Hematopoietic multipotent progenitor cell treated with erythropoietin and hydrocortisone succinate and interleukin-3 and kit ligand, for 4 days (in vitro differentiated cells): ENCODE measurements around the gene TTC23.

Experiments
- DNase-seq: peaks from one replicate; pipeline ENCODE4 v3.0.0-alpha.2; 2015

The TTC23 gene, protein sequence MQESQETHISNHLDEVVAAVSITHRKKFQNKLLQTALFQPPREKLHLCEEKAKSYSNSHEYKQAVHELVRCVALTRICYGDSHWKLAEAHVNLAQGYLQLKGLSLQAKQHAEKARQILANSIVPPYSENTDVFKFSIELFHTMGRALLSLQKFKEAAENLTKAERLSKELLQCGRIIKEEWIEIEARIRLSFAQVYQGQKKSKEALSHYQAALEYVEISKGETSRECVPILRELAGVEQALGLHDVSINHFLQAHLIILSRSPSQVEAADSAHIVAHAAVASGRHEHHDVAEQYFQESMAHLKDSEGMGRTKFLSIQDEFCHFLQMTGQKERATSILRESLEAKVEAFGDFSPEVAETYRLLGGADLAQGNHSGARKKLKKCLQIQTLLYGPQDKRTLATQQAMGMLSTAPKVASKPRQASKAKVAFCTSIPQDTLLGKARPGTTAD

DNA sequence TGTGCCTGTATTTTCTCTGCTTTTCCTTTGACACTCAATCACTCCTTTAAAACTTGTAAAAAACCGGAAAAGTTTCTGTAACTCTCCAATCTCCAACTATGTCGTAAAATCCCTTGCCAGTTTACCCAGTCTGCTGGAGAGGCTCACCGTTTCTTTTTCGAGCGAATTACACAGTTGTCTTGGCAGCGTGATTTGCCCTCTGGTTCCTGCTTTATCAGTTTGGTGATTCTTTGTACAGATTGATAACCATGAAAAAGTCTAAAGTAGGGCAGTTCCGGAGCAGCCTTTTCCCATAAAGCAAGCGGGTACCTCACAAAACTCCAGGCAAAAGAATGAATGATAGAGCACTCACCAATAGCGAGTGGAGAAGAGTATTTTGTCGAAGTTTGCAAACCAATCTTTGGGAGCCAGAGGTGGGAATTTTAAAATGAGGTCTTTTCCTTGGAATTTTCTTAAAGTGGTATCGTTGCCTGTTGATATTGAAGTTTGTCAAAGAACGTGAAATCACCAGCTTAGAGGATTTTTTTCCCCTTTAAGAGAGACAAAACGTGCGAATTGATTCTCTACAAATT, at the start of gene TTC23:
TTC23 (minus strand) TSS at position 312 of the 572 bp plus-strand sequence. CDS start 20,869 bp downstream, outside the sequence.
- peak; percentile 56 for DNase-seq

DNA sequence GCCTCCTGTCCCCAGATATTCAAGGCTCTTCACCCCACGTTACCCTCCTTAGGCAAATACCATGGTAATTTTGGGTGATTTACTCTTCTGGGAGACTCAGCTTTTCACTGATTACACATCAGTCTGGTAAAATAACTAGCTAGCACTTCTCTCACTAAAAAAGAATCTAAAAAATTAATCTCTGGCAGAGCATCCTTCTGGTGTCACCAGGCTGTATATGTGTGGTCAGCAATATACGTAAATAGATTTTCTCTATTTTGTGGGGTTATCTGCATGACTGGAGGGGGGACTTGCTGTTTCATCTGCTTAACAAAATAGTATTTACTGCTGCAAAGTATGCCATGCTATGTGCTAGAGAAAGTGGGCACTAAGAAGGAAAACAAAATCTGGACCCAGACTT, 47.0 kb upstream of the TTC23 start:
- DNase-seq: no peak

DNA sequence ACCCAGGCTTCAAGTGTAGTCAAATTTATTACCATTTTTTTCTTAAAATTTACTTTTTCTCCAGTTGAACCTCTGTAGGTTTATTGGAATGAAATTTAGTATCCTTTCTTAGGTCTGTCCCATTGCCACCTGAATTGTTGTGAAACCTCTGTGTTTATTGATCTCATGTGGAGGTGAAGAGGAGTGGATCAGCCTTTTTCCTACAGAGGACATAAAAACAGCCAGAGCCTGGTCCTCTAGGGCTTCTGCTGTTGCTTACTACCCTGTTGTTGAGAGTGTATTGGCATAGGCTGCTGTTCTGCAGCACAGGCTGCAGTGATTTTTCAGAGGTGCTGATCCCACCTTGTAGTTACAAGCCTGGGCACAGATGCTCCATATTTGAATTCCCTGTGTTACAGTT, 46.5 kb upstream of the TTC23 start:
- no peak for DNase-seq

DNA sequence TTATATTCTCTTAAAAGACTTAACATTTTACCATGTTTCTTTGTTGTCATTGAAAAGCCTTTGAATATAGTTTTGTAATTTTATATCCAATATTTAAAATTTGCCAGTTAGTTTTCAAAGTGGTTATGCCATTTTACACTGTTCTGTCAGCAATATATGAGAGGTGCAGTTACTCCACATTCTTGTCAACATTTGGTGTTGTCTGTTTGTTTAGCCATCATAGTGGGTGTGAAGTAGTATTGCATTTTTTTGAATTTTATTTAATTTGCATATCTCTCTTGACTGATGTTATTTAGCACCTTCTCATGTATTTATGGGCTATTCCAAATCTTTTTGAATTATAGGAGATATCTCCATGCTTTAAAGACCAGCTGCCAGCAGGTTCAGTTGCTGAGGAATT, 42.3 kb upstream of the TTC23 start:
- DNase-seq: no peak

DNA sequence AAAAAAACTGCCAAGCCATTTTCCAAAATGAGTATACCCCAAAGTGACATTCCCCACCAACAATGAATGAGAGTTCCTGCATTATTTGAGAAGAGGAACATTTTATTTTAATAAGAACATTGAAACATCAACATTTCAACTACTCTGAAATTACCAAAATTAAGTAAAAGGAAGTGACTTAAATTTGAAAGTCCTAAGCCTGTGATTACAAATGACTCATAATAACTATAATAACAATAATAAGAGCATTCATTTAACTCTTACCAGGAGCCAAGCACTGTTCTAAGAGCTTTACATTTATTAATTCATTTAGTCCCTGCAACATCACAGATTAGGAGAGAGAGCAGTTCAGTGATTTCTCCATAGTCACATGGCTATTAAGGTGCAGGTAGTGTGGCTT, 34.3 kb upstream of the TTC23 start:
- no peak for DNase-seq

DNA sequence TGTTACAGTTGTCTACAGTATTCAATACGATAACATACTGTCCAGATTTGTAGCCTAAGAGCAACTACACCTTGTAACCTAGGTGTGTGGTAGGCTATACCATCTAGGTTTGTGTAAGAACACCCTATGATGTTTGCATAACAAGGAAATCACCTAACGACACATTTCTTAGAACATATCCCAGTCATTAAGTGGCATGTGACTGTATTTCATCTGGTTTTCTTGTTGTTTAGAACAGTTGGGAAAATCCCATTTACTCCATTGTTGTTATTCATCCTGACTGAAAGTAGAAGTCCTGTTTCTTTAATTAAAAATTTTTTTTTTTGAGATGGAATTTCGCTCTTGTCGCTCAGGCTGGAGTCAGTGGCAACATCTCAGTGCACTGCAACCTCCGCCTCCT, 33.2 kb upstream of the TTC23 start:
- DNase-seq: no peak

DNA sequence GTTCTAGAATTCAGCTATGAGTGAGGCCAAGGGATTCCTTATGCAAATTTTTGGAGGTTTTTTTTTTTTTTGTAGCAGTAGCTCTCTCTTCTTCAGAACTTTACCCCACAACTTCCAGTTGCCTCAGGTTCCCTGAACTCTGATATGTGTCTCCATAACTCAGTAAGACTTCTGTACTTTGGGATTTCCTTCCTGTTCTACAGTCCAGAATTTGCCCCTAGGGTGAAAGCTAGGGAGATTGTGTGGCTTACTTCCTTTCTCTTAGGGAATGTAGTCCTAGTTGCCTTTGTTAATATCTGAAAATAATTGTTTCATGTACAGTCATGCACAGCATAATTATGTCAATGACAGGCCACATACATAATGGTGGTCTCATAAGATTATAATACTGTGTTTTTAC, 32.7 kb upstream of the TTC23 start:
- DNase-seq: no peak

DNA sequence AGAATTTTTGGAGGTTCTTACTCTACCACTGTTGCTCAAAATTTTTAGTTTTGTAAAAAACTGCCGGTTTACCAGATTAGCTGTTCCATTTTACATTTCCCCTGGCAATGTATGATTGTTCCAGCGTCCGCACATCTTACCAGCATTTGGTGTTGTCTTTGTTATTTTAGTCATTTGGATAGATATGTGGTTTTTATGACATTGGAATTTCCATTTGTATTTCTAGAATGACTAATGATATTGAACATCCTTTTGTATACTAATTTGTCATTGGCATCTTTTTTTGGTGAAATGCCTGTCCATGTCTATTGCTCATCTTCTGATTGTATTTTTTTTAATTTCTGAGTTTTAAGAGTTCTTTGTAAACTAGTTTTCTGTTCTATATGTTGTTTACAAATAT, 30.4 kb upstream of the TTC23 start:
- DNase-seq: no peak

DNA sequence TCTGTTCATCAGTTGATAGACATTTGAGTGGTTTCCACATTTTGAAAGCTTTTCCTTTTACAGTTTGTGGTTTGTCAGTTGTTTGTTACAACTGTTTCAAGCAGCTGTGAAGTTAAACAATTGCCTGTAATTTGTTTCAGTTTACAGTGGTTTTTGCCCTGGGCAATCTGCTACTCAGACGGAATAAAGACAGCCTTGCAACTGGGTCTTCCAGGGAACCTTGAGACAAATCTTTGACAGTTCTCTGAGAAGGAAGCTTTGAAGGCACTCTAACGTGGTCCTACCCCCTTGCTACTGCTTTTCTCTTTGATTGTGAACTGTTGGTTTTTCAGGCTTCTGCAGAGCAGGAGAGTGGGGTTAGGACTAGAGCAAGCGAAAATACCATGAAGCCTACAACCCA, 29.9 kb upstream of the TTC23 start:
- DNase-seq: peak; percentile 69

DNA sequence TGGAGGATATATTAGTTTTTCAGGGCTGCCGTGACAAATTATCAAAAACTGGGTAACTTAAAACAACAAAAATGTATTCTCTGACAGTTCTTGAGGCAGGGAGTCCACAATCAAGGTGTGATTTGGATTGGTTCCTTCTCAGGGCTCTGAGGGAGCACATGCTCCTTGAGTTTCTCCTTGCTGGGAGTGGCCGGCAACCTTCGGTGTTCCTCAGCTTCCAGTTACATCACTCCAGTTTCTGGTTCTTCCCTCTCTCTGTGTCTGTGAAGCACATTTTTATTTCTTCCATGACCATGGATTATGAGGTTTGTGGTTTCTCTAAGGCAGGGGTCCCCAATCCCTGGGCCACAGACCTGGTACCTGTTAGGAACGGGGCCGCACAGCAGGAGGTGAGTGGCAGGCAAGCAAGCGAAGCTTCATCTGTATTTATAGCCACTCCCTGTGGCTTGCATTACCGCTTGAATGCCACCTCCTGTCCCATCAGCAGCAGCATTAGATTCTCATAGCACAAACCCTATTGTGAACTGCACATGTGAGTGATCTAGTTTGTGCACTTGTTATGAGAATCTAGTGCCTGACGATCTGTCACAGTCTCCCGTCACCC, 26.2 kb upstream of the TTC23 start:
- DNase-seq: no peak

DNA sequence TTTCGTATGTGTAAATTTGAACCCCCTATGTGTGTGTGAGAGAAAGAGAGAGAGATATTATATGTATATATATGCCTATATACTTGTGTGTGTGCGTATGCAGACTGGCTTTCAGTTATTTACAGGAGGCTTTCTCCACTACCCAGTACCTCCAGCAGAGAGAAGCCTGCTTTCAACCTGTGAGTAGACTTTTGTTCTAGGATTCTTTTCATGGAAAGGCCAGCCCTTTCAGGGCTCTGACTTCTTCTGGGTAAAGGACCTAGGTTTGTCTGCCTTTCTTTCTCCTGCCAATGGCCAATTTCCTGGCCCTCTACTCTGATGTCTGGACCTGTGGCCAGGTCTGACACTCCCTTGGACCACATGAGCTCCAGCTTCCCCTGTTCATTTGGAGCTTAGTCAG, 25.7 kb upstream of the TTC23 start:
- DNase-seq: no peak

DNA sequence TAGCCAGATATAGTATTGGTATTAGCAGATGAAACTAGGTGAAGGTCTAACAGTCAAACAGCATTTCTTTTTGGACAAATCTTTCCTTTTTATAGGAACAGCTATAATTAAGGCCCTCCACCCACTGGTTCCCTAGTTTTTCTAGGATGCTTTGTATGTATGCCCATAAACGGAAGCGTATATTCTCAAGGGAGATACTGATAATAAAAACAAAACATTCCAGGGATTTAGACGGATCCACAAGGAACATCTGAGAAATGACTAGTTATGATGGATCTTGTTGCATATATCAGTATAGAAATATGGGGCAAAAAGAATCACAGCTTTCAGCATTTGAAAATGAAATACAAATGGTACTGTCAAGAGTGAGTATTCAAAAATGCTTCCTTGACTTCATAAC, 24.4 kb upstream of the TTC23 start:
- no peak for DNase-seq

DNA sequence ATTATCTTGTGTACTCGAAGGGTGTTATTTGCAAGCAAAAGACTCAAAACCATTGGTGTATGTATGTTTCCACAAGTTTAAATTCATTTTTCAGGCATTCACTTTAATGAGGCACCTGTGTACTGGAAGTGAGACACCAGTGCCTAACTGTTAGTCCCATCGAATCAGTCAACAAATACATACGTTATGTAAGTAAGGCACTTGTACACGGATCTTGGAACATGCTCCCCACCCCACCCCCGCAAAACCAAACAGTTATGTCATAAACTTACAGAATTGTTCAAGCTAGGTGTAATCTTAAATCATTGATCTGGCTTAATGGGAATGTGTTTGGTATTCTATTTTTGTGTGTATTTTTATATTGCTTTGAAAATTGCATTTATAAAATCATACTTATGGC, 19.1 kb upstream of the TTC23 start:
- DNase-seq: no peak

DNA sequence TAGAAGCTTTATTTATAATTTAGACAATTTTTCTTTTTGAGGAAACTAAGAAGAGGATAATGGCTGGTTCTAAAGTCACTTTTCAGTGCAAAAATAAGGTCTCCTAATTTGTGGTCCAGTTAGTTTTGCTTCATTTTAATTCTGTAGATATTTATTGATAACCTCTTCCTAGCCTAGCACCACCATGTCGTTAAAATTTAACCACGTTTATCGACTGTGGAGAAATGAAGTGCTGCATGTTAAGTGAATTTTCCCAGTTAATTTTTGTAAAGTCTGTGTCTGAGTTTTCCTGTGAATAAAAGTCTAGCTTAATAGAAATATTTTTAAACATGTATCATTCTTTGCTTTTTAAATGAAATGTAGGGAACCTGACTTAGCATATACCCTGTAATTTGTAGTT, 18.6 kb upstream of the TTC23 start:
- DNase-seq: no peak

DNA sequence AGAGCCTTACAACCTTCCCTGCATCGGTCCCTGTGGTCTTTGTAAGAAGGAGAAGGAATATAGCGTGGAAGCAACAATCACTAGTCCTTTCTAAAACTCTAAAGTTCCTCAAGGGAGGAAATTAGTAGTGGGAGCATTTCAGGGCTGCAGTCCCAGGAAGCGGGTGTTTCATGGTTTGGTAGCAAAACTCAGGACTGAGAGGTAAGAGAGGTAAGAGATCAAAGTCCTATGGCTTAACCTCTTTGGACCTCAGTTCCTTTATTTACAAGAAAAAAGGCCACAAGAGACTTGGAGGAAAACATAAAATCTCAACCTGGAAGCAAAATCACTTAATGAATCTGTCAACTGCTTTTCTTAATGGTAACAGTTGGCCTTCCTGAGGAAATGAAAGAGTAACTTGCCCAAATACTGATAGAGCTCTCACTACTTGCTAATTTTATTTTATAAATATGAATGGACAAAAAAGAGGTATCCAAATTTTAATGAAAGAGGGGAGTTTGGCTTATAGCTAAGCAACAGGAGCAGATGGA, 16.2 kb upstream of the TTC23 start:
- no peak for DNase-seq

DNA sequence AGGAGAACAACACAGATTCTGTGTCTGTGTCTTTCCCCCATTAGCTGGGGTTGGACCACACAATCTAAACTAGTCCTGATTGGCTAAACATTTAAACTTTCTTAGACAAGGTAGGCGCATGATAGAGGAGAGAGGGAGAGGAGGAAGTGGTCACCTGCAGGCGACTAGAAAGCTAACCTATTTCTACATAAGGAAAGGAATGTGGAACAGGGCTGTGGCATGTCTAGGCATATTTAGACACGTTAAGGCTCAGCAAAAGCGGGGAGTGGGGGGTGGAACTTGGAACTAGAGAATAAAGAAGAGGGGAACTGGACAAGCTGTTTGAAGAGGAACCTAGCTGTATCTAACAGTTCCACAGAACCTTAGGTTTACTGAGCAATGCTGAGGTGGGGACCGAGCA, 14.7 kb upstream of the TTC23 start:
- DNase-seq: no peak

DNA sequence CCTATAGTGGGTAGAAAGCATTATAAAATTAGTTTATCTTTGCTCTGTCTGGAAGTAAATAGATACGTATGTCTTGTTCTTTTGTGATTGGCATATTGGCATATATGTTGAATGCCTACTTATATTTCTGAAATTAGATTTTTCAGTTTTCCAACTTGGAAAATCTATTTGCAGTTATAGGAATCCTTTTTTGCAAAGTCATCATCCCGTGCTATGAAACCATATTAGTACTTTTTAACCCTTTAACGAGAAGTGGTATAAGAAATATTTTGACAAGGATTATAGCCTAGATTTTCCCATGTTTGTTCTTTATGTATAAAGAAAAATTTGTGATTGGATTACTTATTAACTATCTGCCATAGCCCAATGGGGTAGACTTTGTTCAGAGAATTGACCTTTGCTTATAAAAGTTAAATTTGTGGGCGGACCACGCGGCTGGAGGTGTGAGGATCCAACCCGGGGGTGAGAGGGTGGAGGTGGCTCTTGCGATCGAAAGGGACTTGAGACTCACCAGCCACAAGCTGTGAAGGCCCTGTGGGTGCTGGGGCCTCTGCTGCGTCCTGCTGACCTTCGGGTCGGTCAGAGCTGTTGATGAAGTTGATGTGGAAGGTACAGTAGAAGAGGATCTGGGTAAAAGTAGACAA, 7.8 kb upstream of the TTC23 start:
- DNase-seq: no peak

DNA sequence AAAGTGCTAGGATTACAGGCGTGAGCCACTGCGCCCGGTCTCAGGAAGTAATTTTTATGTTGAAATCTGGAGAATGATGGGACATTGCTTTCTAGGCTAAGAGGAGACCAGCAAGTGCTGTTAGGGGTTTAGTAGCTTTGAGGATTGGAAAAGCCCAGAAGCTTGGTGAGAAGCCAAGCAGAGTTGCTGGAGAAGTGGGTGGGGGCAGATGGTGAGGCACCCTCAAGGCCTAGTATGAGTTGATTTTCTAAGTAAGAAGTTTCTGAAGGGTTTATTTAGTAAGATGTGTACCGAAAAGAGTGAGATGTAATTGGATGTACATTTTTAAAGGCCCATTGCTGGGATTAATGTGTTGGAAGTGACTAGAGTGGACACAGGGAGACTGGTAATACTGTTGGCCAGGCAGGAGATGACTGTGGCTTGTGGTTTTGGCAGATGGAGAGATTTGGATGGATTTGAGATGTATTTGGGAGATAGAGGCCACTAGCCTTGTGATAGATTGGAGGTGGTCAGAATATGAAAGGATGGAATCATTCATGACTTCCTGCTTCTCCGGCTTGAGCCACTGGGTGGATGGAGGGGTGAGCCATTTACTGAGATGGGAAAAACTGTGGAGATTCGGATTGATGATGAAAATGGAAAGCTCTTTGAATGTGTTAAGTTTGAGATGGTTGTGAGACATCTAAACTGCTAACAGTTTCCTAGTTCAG, 4.2 kb upstream of the TTC23 start:
- no peak for DNase-seq

DNA sequence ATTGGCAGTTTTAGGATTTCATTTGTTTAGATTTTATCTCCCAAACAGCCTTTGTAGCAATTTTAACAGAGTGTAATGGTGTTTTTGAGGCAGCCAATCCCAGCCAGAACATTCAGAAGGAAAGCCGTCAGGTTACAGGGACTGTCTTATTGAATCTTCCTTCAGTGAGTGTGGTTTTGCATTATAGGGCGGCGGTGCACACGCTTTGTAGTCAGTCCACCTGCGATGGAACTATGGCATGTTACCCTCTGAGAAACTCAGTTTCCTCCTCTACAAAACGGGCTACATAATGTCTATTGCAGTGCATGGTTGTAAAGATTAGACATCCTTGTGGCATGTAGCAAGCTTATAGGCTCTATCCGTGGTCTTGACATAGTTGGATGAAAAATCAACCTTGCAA, 2.9 kb upstream of the TTC23 start:
- DNase-seq: no peak

DNA sequence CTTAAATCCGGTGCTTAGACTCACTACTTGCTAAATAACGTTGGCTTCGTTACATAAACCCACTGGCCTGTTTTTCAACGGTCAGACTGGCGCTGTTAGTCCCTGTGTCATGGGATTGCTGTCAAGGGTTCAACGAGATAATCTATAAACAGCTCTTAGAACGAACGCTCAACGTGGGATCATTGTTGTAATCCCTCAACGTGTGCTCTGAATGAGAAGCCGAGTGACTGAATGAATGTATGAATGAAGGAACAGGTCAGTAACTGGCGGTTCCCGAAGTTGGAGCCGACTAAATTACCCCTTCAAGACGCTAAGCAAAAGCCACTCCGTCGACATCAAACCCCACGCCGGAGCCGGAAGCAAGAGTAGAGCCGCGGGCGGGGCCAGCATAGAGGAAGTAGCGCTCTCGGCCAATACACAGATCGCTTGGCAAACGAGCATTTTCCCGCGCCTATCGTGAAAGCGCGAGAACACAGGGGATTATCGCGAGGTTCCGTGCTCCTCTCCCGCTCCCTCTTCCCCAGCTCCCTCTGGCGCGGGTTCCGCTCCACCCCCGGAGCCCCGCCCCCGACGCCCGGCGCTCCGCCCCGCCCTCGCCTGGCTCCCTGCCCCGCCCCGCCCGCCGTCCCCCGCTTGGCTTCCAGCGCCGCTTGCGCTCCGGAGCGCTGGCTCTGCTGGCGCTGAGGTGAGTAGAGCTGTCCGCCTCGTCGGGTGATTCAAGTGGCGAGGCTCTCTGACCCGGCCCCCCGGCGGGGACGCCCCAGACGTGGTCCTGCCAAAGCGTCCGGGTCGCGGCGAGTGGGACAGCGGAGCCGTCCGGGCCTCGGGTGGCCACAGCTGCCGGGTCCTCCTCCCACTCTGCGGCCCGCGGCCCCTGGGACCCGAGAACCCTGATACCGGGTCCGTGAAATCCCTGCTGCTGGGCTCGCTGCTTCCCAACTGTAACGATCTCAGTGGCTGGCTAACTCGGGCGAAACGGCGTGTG, 1.8 kb upstream of the TTC23 start, which contains the start of gene LRRC28:
LRRC28 (plus strand) TSS at position 625 of the 985 bp plus-strand sequence. CDS start 4,477 bp downstream, outside the sequence.
- DNase-seq: peak; percentile 99

DNA sequence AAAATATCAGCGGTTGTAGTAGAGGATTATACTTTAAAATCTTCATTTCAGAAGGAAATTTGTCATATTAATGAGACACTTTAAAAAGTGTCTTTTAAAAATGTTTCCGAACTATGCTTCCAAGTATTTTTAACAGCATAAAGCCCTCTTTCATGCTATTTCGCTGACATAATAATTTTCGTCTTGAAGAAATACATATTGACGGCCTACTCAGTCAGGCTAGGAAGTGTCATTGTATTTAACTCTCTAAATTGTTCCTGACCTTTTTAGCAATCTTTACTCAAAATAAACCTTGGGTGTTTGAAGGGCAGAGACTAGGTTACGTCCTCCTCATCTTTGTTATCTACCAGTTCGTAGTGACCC, 1.1 kb upstream of the TTC23 start:
- DNase-seq: no peak

DNA sequence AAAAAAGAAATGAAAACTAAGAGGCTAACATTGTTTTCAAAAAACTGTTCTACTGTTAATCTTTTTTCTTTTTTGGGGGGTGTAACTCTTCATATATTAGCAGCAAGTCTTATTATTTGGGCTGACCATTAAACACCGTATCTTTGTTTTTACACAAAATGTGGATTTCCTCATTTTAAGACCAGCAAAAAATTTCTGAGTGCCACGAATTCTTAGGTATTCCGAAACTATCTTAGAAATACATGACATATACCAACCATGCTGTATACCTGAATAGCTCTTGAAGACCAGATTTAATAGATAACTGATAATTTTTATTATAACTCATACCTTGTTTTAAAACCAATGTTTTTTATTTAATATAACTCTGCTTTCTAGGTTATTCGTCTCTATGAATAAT, 620 bp upstream of the TTC23 start:
- DNase-seq: no peak
